ENCODE measurements around the gene DHRS12.
A peak's percentile ranks its signal among the peaks of the same experiment; 100 is the strongest.

The DHRS12 gene

GRCh38 chr13:51783428-51784094 lies 20.4 kb downstream of the DHRS12 start:
- DNase-seq (ENCODE audit: low spot score) = no peak

- DNase-seq (ENCODE audit: low spot score) = no peak
Measured at GRCh38 chr13:51782026-51782710, 21.8 kb downstream of the DHRS12 start.

- DNase-seq (ENCODE audit: low spot score) = no peak
Measured at GRCh38 chr13:51781246-51782022, 22.5 kb downstream of the DHRS12 start.

- DNase-seq (ENCODE audit: low spot score) = no peak
Measured at GRCh38 chr13:51780099-51780498, 23.9 kb downstream of the DHRS12 start.

- DNase-seq (ENCODE audit: low spot score) = no peak
Measured at GRCh38 chr13:51778392-51778791, 25.6 kb downstream of the DHRS12 start.

- no peak for DNase-seq (ENCODE audit: low spot score)
Measured at GRCh38 chr13:51777921-51778320, 26.0 kb downstream of the DHRS12 start.

GRCh38 chr13:51776179-51776578 lies 27.8 kb downstream of the DHRS12 start:
- no peak for DNase-seq (ENCODE audit: low spot score)

- DNase-seq (ENCODE audit: low spot score) = no peak
Measured at GRCh38 chr13:51773515-51773914, 30.4 kb downstream of the DHRS12 start.

GRCh38 chr13:51772781-51773180 lies 31.2 kb downstream of the DHRS12 start:
- DNase-seq (ENCODE audit: low spot score) = no peak

GRCh38 chr13:51772105-51772455 lies 31.9 kb downstream of the DHRS12 start:
- DNase-seq (ENCODE audit: low spot score) = no peak

- no peak for DNase-seq (ENCODE audit: low spot score)
Measured at GRCh38 chr13:51771418-51772104, 32.4 kb downstream of the DHRS12 start.

GRCh38 chr13:51770681-51771417 lies 33.1 kb downstream of the DHRS12 start:
- no peak for DNase-seq (ENCODE audit: low spot score)

- no peak for DNase-seq (ENCODE audit: low spot score)
Measured at GRCh38 chr13:51770160-51770559, 33.8 kb downstream of the DHRS12 start.

- no peak for DNase-seq (ENCODE audit: low spot score)
Measured at GRCh38 chr13:51769455-51770127, 34.4 kb downstream of the DHRS12 start.

GRCh38 chr13:51768976-51769375 lies 35.0 kb downstream of the DHRS12 start:
- DNase-seq (ENCODE audit: low spot score) = no peak

GRCh38 chr13:51768378-51768921 lies 35.5 kb downstream of the DHRS12 start:
- DNase-seq (ENCODE audit: low spot score) = no peak

- DNase-seq (ENCODE audit: low spot score) = no peak
Measured at GRCh38 chr13:51767100-51767499, 36.9 kb downstream of the DHRS12 start.

GRCh38 chr13:51765142-51765515 lies 38.8 kb downstream of the DHRS12 start:
- no peak for DNase-seq (ENCODE audit: low spot score)

- peak; percentile 52 for DNase-seq (ENCODE audit: low spot score)
Measured at GRCh38 chr13:51764184-51765141, 39.5 kb downstream of the DHRS12 start.

GRCh38 chr13:51763486-51763885 lies 40.5 kb downstream of the DHRS12 start:
- DNase-seq (ENCODE audit: low spot score) = no peak
